ENCODE data around the gene RAMACL.

RAMACL gene

GRCh38 chr6:166630462-166630861, 44.0 kb upstream of the RAMACL start:
- no peak for DNase-seq
- H3K9me3 ChIP-seq (ENCODE audit: severe bottlenecking) = no peaks in the 10 kb centered on the region
- H3K27ac ChIP-seq = no peak overlapping the region
- no peaks in the 10 kb centered on the region for H3K36me3 ChIP-seq
- TF ChIP-seq, protein P1, sequence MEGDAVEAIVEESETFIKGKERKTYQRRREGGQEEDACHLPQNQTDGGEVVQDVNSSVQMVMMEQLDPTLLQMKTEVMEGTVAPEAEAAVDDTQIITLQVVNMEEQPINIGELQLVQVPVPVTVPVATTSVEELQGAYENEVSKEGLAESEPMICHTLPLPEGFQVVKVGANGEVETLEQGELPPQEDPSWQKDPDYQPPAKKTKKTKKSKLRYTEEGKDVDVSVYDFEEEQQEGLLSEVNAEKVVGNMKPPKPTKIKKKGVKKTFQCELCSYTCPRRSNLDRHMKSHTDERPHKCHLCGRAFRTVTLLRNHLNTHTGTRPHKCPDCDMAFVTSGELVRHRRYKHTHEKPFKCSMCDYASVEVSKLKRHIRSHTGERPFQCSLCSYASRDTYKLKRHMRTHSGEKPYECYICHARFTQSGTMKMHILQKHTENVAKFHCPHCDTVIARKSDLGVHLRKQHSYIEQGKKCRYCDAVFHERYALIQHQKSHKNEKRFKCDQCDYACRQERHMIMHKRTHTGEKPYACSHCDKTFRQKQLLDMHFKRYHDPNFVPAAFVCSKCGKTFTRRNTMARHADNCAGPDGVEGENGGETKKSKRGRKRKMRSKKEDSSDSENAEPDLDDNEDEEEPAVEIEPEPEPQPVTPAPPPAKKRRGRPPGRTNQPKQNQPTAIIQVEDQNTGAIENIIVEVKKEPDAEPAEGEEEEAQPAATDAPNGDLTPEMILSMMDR (IDR thresholded peaks at IDR 0.05; ENCODE audit: low read depth, low read length) = no peak
- no peak overlapping the region for H3K4me3 ChIP-seq (ENCODE audit: low read depth, low read length)
- no peaks in the 10 kb centered on the region for H3K27me3 ChIP-seq (ENCODE audit: insufficient read depth, low read depth, severe bottlenecking)

DNA sequence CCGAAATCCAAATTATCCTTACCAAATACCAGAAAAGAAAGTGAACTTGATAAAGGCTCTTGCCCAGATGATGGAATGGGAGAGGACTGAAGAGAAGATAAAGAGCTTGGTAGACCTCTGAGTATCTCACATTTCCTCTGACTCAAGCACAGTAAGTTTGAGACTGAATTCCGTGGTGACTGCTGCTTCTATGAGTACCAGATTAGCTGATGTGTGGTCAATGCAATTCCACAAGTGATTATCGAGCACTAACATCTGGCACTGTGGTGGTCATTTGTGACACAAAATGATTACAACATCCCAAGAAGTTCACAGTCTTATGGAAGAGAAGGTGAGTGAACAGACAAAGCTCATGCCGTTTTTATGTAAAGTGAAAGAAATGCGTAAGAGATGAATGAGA, 43.1 kb upstream of the RAMACL start:
- DNase-seq = no peak
- Histone ChIP-seq H3K4me3 (ENCODE audit: low read depth, low read length) (no peak overlapping the region), H3K27me3 (ENCODE audit: insufficient read depth, low read depth, severe bottlenecking) (no peaks in the 10 kb centered on the region), H3K27ac (no peak overlapping the region), H3K36me3 (no peaks in the 10 kb centered on the region), H3K9me3 (ENCODE audit: severe bottlenecking) (no peaks in the 10 kb centered on the region)
- TF ChIP-seq, protein P1 (IDR thresholded peaks at IDR 0.05; ENCODE audit: low read depth, low read length) = no peak

DNA sequence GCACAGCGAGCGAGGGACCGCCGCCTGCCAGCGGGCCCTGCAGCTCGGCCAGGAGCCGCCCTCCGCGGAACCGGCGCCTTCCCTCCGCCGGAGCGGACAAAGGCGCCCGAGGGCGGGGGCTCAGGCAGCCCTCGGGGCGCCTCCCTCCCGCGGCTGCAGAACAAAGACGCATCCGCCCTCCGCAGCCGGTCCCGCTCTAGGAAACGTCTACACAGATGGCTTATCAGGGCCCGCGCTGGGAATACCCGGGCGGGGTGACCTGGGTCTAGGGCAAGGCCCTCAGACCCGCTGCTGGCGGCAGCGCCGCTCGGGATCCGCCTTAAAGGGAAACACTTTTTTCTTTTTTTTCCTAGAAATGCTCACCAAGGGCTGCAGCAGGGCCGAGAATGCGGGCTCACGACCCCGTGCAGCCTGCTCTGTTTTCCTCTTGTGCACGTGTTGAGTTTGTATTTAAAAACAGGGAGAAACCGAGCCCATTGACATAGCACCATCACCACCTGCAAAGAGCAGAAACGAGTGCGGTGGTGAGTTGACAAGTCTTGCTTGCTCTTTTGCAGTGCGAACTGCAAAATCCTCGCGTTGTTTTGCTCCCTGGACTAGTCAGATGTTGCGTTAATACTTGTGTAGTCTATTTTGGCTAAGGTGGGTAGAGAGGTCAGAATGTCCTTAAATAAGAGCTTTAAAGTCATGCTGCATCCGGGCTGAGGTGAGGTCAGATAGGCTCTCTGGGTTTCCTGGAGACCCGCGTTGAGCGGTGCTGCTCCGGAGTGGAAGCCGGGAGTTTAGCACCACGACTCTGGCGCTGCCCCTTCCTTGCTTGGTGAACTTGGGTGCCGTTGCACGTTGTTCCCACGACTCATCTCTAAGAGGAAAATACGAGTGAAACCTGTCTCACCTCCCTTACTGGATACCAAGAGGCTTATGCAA, 41.7 kb upstream of the RAMACL start:
- H3K9me3 ChIP-seq (ENCODE audit: severe bottlenecking) = no peaks in the 10 kb centered on the region
- peak; percentile 80 for DNase-seq
- TF ChIP-seq, protein P1 (IDR thresholded peaks at IDR 0.05; ENCODE audit: low read depth, low read length) = no peak

DNA sequence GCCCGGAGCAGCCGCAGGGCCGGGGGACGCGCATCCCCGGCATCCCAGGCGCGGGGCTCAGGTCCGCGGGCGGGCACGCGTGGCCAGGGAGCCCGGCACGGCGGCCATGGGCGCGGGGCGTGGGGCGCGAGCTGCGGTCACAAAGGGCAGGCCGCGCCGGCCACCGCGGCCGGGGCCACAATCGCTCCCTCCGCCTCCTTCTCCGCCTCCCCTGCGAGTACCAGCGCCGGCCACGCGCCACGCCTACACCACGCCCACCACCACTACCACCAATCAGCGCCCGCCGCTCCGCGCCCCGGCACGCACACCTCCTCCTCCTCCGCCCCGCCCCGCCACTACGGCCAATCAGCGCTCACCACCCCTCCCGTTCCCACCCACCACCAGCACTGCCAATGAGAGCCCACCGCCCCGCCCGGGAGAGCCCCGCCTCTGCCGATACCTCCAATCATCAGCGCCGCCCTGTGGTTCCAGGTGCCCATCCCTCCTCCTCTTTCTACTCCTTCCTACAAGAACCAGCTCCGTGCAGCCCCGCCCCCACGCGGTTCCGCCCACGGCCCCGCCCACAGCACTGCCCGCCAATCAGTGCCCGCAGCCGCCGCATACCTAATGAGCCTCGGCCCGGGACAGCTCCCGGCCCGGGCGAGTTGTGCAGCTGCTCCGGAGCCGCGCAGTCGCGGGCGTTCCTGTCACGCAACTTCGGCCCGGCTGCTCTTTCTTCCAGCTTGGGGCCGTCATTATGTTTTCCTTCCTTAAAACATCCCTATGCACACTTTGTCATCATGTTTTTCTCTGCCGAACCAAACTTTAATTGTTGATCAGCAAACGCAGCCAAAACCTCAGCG, 40.8 kb upstream of the RAMACL start, which contains the start of gene RPS6KA2:
RPS6KA2 (minus strand) TSS at position 219 of the 842 bp plus-strand sequence. CDS start 232 bp downstream, outside the sequence.
- peak within 1 kb of the TSS; percentile 72 for H3K4me3 ChIP-seq (ENCODE audit: low read depth, low read length)
- TF ChIP-seq, protein P1 (IDR thresholded peaks at IDR 0.05; ENCODE audit: low read depth, low read length) = no peak
- no peaks in the 10 kb centered on the region for H3K36me3 ChIP-seq
- DNase-seq = peak; percentile 100
- peak within 1 kb of the TSS; percentile 94 for H3K27ac ChIP-seq
- no peaks in the 10 kb centered on the region for H3K27me3 ChIP-seq (ENCODE audit: insufficient read depth, low read depth, severe bottlenecking)
- H3K9me3 ChIP-seq (ENCODE audit: severe bottlenecking) = no peaks in the 10 kb centered on the region

More for the DNA sequence above, 41.7 kb upstream of the RAMACL start:
- H3K27ac ChIP-seq = peak overlapping the region; percentile 94
- H3K4me3 ChIP-seq (ENCODE audit: low read depth, low read length) = peak overlapping the region; percentile 53
- H3K27me3 ChIP-seq (ENCODE audit: insufficient read depth, low read depth, severe bottlenecking) = no peaks in the 10 kb centered on the region
- H3K36me3 ChIP-seq = no peaks in the 10 kb centered on the region

DNA sequence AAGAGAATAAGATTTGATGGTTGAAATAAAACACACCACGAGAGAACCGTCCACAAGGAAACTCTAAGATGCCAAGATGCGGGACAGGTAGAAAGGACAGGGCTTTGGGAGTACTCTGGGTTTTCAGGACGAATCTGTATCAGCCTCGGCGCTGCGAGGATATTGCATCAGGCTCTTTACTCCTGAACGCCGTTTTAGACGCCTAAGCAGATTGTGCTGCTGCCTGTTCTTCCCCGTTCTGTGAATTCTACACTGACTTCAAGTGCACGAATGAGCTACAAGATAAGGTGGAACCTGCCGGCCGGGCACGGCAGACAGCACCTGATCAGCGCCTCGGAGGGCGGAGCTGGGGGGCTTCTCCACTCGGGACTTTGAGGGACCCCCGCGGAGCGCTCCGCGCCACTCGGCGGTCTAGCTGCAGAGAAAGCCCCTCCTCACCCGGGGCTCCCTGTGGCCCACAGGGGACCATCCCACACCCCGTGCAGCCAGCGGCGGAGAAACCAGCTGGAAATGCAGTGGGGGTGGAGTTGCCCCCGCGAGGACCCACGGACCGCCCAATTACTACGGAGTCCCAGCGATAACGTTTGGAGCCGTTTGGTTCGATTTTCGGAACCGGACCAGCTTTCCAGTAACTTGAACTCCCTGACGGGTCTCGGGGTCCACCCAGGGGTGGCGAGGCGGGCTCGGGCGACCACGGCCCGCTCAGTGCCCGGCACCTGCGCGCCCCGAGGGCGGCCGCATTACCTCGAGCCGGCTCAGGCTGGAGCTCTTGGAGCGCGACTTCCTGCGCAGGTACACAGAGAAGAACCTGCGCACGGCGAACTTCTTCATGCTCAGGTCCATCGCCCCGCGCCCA, 39.9 kb upstream of the RAMACL start:
- H3K36me3 ChIP-seq = no peaks in the 10 kb centered on the region
- TF ChIP-seq, protein P1 (IDR thresholded peaks at IDR 0.05; ENCODE audit: low read depth, low read length) = no peak
- no peaks in the 10 kb centered on the region for H3K9me3 ChIP-seq (ENCODE audit: severe bottlenecking)
- H3K27me3 ChIP-seq (ENCODE audit: insufficient read depth, low read depth, severe bottlenecking) = no peaks in the 10 kb centered on the region
- DNase-seq = peak; percentile 34
- H3K27ac ChIP-seq = peak overlapping the region; percentile 53
- peak overlapping the region; percentile 72 for H3K4me3 ChIP-seq (ENCODE audit: low read depth, low read length)

All from WERI-Rb-1 (cell line).